Raji (cell line): Measurements from ENCODE around the gene MAD1L1.

Experiments
- POLR2A ChIP-seq: IDR thresholded peaks from 2 replicates; pipeline ENCODE4 v1.6.1; 2011; ENCODE audit warnings: low read depth, low read length, control low read depth; ENCODE audit not compliant: insufficient read depth

Gene MAD1L1

GRCh38 chr7:1919539-1920265, 313.0 kb downstream of the MAD1L1 start:
- no peak for TF ChIP-seq POLR2A

- no peak for TF ChIP-seq POLR2A
Observed at GRCh38 chr7:1918881-1919525, 313.7 kb downstream of the MAD1L1 start.

- no peak for TF ChIP-seq POLR2A
Observed at GRCh38 chr7:1918063-1918645, 314.6 kb downstream of the MAD1L1 start.

GRCh38 chr7:1917221-1918062, 315.3 kb downstream of the MAD1L1 start:
- TF ChIP-seq POLR2A: no peak

GRCh38 chr7:1916601-1916970, 316.2 kb downstream of the MAD1L1 start:
- no peak for TF ChIP-seq POLR2A

- no peak for TF ChIP-seq POLR2A
Observed at GRCh38 chr7:1915956-1916600, 316.7 kb downstream of the MAD1L1 start.

GRCh38 chr7:1915326-1915725, 317.4 kb downstream of the MAD1L1 start:
- no peak for TF ChIP-seq POLR2A

- no peak for TF ChIP-seq POLR2A
Observed at GRCh38 chr7:1914743-1915142, 318.0 kb downstream of the MAD1L1 start.

- no peak for TF ChIP-seq POLR2A
Observed at GRCh38 chr7:1914321-1914720, 318.4 kb downstream of the MAD1L1 start.

GRCh38 chr7:1913466-1914282, 319.1 kb downstream of the MAD1L1 start:
- no peak for TF ChIP-seq POLR2A

- TF ChIP-seq POLR2A: no peak
Observed at GRCh38 chr7:1912593-1913465, 319.9 kb downstream of the MAD1L1 start.

GRCh38 chr7:1911571-1911970, 321.2 kb downstream of the MAD1L1 start:
- no peak for TF ChIP-seq POLR2A

- no peak for TF ChIP-seq POLR2A
Observed at GRCh38 chr7:1910827-1911226, 321.9 kb downstream of the MAD1L1 start.
